SK-N-SH (cell line): ENCODE data around the gene PIP5K1B. TPM values are rescaled to one million over a fixed set of nuclear protein-coding genes. Genes with fewer than 3 reads are reported as not detected.

ENCODE experiments used
- CTCF ChIA-PET: fragments of 300-600, 350-600 bp; formaldehyde crosslinking; extraction: SDS; loops from one replicate; lab custom pipeline; 2021; lab: Yijun Ruan, JAX
- POLR2A ChIA-PET: fragments of 350-600 bp; sonication (Branson Sonifier 250); formaldehyde crosslinking; extraction: SDS; loops from one replicate; lab custom pipeline; 2020; ENCODE audit warnings: antibody characterized with exemption, inconsistent platforms; lab: Yijun Ruan, JAX
- DNase-seq: peaks from one replicate; pipeline ENCODE4 v3.0.0; 2012
- H2AFZ ChIP-seq: fragments of 200-600 bp; sonication (generic); 2 replicates; pipeline ENCODE4 v1.8.1; 2016; ENCODE audit warnings: antibody characterized with exemption, mild to moderate bottlenecking, low read depth
- H3F3A ChIP-seq: fragments of 200-600 bp; sonication (generic); replicated peaks from 2 replicates; pipeline ENCODE3; 2016; ENCODE audit warnings: antibody characterized with exemption, mild to moderate bottlenecking; ENCODE audit not compliant: insufficient read depth
- H3K27ac ChIP-seq, 2 experiments: fragments of 200-500 bp in 1 of 2; fragments of 200-600 bp in 1 of 2; sonication (Bioruptor generic) in 1 of 2; sonication (generic), shearing (Covaris generic) in 1 of 2; 2 replicates each; pipeline versions ENCODE4 v1.5.1 to v1.6.1; 2014 to 2016; ENCODE audit warnings: low read depth in 2 of 2, inconsistent platforms in 1 of 2, low read length in 1 of 2, mild to moderate bottlenecking in 1 of 2, mixed read lengths in 1 of 2
- H3K27me3 ChIP-seq: fragments of 200-600 bp; sonication (generic), shearing (Covaris generic); 2 replicates; pipeline ENCODE4 v1.6.1; 2016; ENCODE audit warnings: mixed run types; ENCODE audit not compliant: insufficient read depth
- H3K36me3 ChIP-seq, 2 experiments: fragments of 200-500 bp in 1 of 2; fragments of 200-600 bp in 1 of 2; sonication (Bioruptor generic) in 1 of 2; sonication (generic) in 1 of 2; replicated peaks in 1 of 2; 2 replicates each; pipeline versions ENCODE3 to v1.5.1; 2014 to 2016; ENCODE audit warnings: low read length in 1 of 2, mild to moderate bottlenecking in 1 of 2; ENCODE audit not compliant: insufficient read depth in 2 of 2, control insufficient read depth in 1 of 2
- H3K4me1 ChIP-seq, 2 experiments: fragments of 200-500 bp in 1 of 2; fragments of 200-600 bp in 1 of 2; sonication (Bioruptor generic) in 1 of 2; sonication (generic), shearing (Covaris generic) in 1 of 2; 2 replicates each; pipeline versions ENCODE4 v1.5.1 to v1.6.1; 2014 to 2016; ENCODE audit warnings: low read depth in 1 of 2, low read length in 1 of 2, mixed run types in 1 of 2; ENCODE audit not compliant: insufficient read depth in 2 of 2, control insufficient read depth in 1 of 2
- H3K4me2 ChIP-seq: fragments of 200-600 bp; sonication (generic), shearing (Covaris generic); 2 replicates; pipeline ENCODE4 v1.6.1; 2017; ENCODE audit warnings: mixed run types
- H3K4me3 ChIP-seq, 2 experiments: fragments of 200-500 bp in 1 of 2; fragments of 200-600 bp in 1 of 2; sonication (Bioruptor generic) in 1 of 2; sonication (generic), shearing (Covaris generic) in 1 of 2; 2 replicates each; pipeline versions ENCODE4 v1.5.1 to v1.8.1; 2014 to 2016; ENCODE audit warnings: low read depth in 2 of 2, inconsistent platforms in 1 of 2, low read length in 1 of 2, mild to moderate bottlenecking in 1 of 2, mixed read lengths in 1 of 2, moderate library complexity in 1 of 2
- H3K79me2 ChIP-seq: fragments of 200-600 bp; sonication (generic); 2 replicates; pipeline ENCODE4 v1.8.1; 2017; ENCODE audit warnings: mild to moderate bottlenecking; ENCODE audit not compliant: insufficient read depth
- H3K9ac ChIP-seq: fragments of 200-600 bp; sonication (generic); 2 replicates; pipeline ENCODE4 v1.6.1; 2017; ENCODE audit warnings: mixed run types
- H3K9me2 ChIP-seq: fragments of 200-600 bp; sonication (generic); 2 replicates; pipeline ENCODE4 v1.6.1; 2017; ENCODE audit warnings: mixed run types
- H3K9me3 ChIP-seq: fragments of 200-600 bp; sonication (generic); 2 replicates; pipeline ENCODE4 v1.6.1; 2017; ENCODE audit warnings: mixed run types, mild to moderate bottlenecking, moderate library complexity
- H4K20me1 ChIP-seq: fragments of 200-600 bp; sonication (generic); 2 replicates; pipeline ENCODE4 v1.6.1; 2017; ENCODE audit warnings: mild to moderate bottlenecking, mixed run types; ENCODE audit not compliant: insufficient read depth
- EZH2phosphoT487 ChIP-seq: fragments of 200-600 bp; sonication (generic); IDR thresholded peaks from 2 replicates; pipeline ENCODE4 v1.6.1; 2017; ENCODE audit warnings: low read depth, mixed run types, mild to moderate bottlenecking, antibody characterized with exemption, moderate library complexity, borderline replicate concordance
- FOSL2 ChIP-seq: IDR thresholded peaks from 2 replicates; pipeline ENCODE4 v1.4.0; 2012; ENCODE audit warnings: low read depth, mild to moderate bottlenecking, moderate library complexity, borderline replicate concordance
- FOXJ3 ChIP-seq: sonication (generic); formaldehyde crosslinking; IDR thresholded peaks from 2 replicates; pipeline ENCODE4 v1.5.1; 2020; ENCODE audit warnings: mild to moderate bottlenecking, missing genetic modification reagents
- MXI1 ChIP-seq: IDR thresholded peaks from 2 replicates; pipeline ENCODE4 v1.6.1; 2012; ENCODE audit warnings: mild to moderate bottlenecking, low read depth, low read length, improper control_type of control experiment
- NRF1 ChIP-seq: IDR thresholded peaks from 2 replicates; pipeline ENCODE4 v1.6.1; 2012; ENCODE audit warnings: low read depth, mild to moderate bottlenecking, low read length
- RFX5 ChIP-seq: IDR thresholded peaks from 2 replicates; pipeline ENCODE4 v1.6.1; 2012; ENCODE audit warnings: mild to moderate bottlenecking, improper control_type of control experiment, low read length
- RXRA ChIP-seq: IDR thresholded peaks from 2 replicates; pipeline ENCODE4 v1.4.0; 2012; ENCODE audit warnings: low read depth, mild to moderate bottlenecking, borderline replicate concordance
- SIN3A ChIP-seq: IDR thresholded peaks from 2 replicates; pipeline ENCODE4 v1.6.1; 2012; ENCODE audit warnings: low read depth, mild to moderate bottlenecking, low read length, moderate library complexity, borderline replicate concordance
- SMC3 ChIP-seq: IDR thresholded peaks from 2 replicates; pipeline ENCODE4 v1.6.1; 2012; ENCODE audit warnings: low read depth, low read length, improper control_type of control experiment
- TAF1 ChIP-seq: IDR thresholded peaks from 2 replicates; pipeline ENCODE4 v1.6.1; 2012; ENCODE audit warnings: low read depth, mild to moderate bottlenecking, low read length, moderate library complexity, borderline replicate concordance
- TCF12 ChIP-seq: IDR thresholded peaks from 2 replicates; pipeline ENCODE4 v1.4.0; 2012
- WGBS: methylation state at CpG from one replicate; pipeline ENCODE4 v1.1.6; 2017; ENCODE audit warnings: low lambda C conversion rate; 5-methylcytosine and 5-hydroxymethylcytosine counted together
- polyA plus RNA-seq, 3 experiments: library from polyadenylated mRNA; depleted of rRNA; stranded (reverse); fragments of >200 nt; gene quantifications; 2 replicates each; pipeline ENCODE4 v1.2.3, GENCODE V29; 2012
- TF ChIP-seq, protein P1 (sequence below): IDR thresholded peaks from 2 replicates; pipeline ENCODE4 v1.4.0; 2012; ENCODE audit warnings: low read depth
- TF ChIP-seq, protein P2 (sequence below): IDR thresholded peaks from 2 replicates; pipeline ENCODE4; 2012
- TF ChIP-seq, protein P3 (sequence below): IDR thresholded peaks from 2 replicates; pipeline ENCODE4 v1.4.0; 2012; ENCODE audit warnings: low read depth, borderline replicate concordance

Gene PIP5K1B
- polyA plus RNA-seq, 1 of the 3 experiments (the other 2 are of a cell fraction), result not detected

DNA sequence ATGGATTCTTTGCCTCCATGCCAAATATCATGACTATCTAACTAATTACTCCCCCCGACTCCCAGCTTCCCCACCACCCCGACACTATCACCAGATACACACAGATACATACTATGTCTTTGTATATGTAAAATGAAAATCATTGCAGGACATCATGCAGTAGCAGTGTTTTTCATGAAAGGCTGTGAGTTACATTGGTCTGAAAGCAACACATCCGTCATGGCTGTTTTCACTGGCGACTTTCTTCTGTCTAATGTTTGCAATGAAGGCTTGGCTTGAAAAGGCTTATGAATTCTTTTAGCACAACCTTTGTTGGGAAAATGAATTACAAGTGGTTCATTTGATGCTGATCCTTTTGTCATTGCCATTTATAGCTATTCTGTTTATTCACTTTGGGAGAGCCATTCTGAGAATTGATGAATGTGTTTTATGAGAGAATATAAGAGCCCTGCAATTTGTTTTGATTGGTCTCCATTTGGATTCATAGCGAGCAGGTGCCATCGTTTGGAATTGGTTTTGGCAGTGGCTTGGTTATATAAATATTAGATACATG is 103.4 kb downstream of the PIP5K1B start:
- no peak overlapping the region for H2AFZ ChIP-seq
- H3F3A ChIP-seq, result no peaks in the 10 kb centered on the region
- no peaks in the 10 kb centered on the region for H3K79me2 ChIP-seq
- no peaks in the 10 kb centered on the region for H3K9me2 ChIP-seq
- POLR2A ChIA-PET, result no interaction called here
- H4K20me1 ChIP-seq, result no peaks in the 10 kb centered on the region
- H3K27ac ChIP-seq, result no peak overlapping the region
- H3K27me3 ChIP-seq, result peaks cover 24% of the 10 kb centered on the region
- CTCF ChIA-PET, result no interaction called here
- H3K4me3 ChIP-seq, result no peak overlapping the region
- no peaks in the 10 kb centered on the region for H3K9me3 ChIP-seq
- no peaks in the 10 kb centered on the region for H3K36me3 ChIP-seq
- no peaks in the 10 kb centered on the region for H3K4me1 ChIP-seq
- no peak overlapping the region for H3K4me2 ChIP-seq
- no peak overlapping the region for H3K9ac ChIP-seq
- no peak for DNase-seq
- TF ChIP-seq MXI1 (no peak), RXRA (no peak), EZH2phosphoT487 (no peak), TAF1 (no peak), NRF1 (no peak), RFX5 (no peak), SIN3A (no peak), TCF12 (no peak), FOXJ3 (CRISPR knock-in tag) (no peak), FOSL2 (no peak), SMC3 (no peak)
- TF ChIP-seq, protein P1, sequence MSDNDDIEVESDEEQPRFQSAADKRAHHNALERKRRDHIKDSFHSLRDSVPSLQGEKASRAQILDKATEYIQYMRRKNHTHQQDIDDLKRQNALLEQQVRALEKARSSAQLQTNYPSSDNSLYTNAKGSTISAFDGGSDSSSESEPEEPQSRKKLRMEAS, result no peak
- TF ChIP-seq, protein P2, sequence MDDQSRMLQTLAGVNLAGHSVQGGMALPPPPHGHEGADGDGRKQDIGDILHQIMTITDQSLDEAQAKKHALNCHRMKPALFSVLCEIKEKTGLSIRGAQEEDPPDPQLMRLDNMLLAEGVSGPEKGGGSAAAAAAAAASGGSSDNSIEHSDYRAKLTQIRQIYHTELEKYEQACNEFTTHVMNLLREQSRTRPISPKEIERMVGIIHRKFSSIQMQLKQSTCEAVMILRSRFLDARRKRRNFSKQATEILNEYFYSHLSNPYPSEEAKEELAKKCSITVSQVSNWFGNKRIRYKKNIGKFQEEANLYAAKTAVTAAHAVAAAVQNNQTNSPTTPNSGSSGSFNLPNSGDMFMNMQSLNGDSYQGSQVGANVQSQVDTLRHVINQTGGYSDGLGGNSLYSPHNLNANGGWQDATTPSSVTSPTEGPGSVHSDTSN, result no peak
- TF ChIP-seq, protein P3, sequence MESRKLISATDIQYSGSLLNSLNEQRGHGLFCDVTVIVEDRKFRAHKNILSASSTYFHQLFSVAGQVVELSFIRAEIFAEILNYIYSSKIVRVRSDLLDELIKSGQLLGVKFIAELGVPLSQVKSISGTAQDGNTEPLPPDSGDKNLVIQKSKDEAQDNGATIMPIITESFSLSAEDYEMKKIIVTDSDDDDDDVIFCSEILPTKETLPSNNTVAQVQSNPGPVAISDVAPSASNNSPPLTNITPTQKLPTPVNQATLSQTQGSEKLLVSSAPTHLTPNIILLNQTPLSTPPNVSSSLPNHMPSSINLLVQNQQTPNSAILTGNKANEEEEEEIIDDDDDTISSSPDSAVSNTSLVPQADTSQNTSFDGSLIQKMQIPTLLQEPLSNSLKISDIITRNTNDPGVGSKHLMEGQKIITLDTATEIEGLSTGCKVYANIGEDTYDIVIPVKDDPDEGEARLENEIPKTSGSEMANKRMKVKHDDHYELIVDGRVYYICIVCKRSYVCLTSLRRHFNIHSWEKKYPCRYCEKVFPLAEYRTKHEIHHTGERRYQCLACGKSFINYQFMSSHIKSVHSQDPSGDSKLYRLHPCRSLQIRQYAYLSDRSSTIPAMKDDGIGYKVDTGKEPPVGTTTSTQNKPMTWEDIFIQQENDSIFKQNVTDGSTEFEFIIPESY, result no peak
- 2% methylated on average over 6 of the region's 6 CpGs for WGBS
